Natural killer cell (primary cell): ENCODE measurements around the gene NBPF14. TPM values are rescaled to one million over a fixed set of nuclear protein-coding genes. Genes with fewer than 3 reads are reported as not detected.
A peak's percentile ranks its signal among the peaks of the same experiment; 100 is the strongest.
"Not testable (repeated sequence)": the region's sequence is repeated elsewhere in the genome, so short reads cannot be mapped to it uniquely, and the experiment has no call there.

Experiments
- ATAC-seq, 3 donors: fragments of 150-1000 bp in 2 of 3; fragments of 200-7000 bp in 1 of 3; cut with Tn5 transposase; 1 replicate in 1 of 3; 2 replicates in 2 of 3; pipeline ENCODE4 v1.10.0; 2021; ENCODE audit warnings: mild to moderate bottlenecking in 2 of 3, moderate library complexity in 2 of 3
- DNase-seq, 2 donors: peaks; one replicate each; pipeline versions ENCODE4 v3.0.0 to v3.0.0-alpha.2; 2013 to 2021; ENCODE audit warnings: mixed read lengths in 1 of 2
- H3K27ac ChIP-seq: one replicate; pipeline ENCODE4 v1.5.1; 2013; ENCODE audit warnings: mild to moderate bottlenecking, low read length
- H3K27me3 ChIP-seq: one replicate; pipeline ENCODE4 v1.6.1; 2013; ENCODE audit warnings: low read length; ENCODE audit not compliant: control insufficient read depth, insufficient read depth
- H3K36me3 ChIP-seq: one replicate; pipeline ENCODE4 v1.6.1; 2013; ENCODE audit warnings: low read length; ENCODE audit not compliant: control insufficient read depth, insufficient read depth
- H3K4me1 ChIP-seq: one replicate; pipeline ENCODE4 v1.6.1; 2013; ENCODE audit warnings: low read length; ENCODE audit not compliant: control insufficient read depth, insufficient read depth
- H3K4me3 ChIP-seq: one replicate; pipeline ENCODE4 v1.5.1; 2013; ENCODE audit warnings: low read length
- H3K9me3 ChIP-seq: one replicate; pipeline ENCODE4 v1.6.1; 2013; ENCODE audit warnings: low read length; ENCODE audit not compliant: control insufficient read depth, insufficient read depth
- H3K27ac Mint-ChIP-seq, 2 donors: one replicate each; pipeline ENCODE4 v1.8.0; 2022; ENCODE audit warnings: mild to moderate bottlenecking in 2 of 2, mixed read lengths in 2 of 2, moderate library complexity in 1 of 2
- H3K27me3 Mint-ChIP-seq, 2 donors: one replicate each; pipeline ENCODE4 v1.8.0; 2022; ENCODE audit warnings: low read depth in 2 of 2, mixed read lengths in 2 of 2
- H3K36me3 Mint-ChIP-seq: one replicate; pipeline ENCODE4 v1.8.0; 2022; ENCODE audit warnings: mixed read lengths
- H3K4me1 Mint-ChIP-seq, 2 donors: one replicate each; pipeline ENCODE4 v1.8.0; 2022; ENCODE audit warnings: mixed read lengths in 2 of 2
- H3K4me3 Mint-ChIP-seq: one replicate; pipeline ENCODE4 v1.8.0; 2022; ENCODE audit warnings: mild to moderate bottlenecking, moderate library complexity, mixed read lengths
- H3K9me3 Mint-ChIP-seq, 2 donors: one replicate each; pipeline ENCODE4 v1.8.0; 2022; ENCODE audit warnings: mixed read lengths in 2 of 2
- WGBS: methylation state at CpG from one replicate; pipeline ENCODE4 v1.1.7; 2013; ENCODE audit warnings: missing lambda C conversion rate; ENCODE audit not compliant: insufficient coverage; 5-methylcytosine and 5-hydroxymethylcytosine counted together
- intact Hi-C: fragments of 100-400 bp; cut with micrococcal nuclease; formaldehyde crosslinking; loops from one replicate; pipeline ENCODE4 v1.14.2; 2022
- total RNA-seq, 4 donors: library from RNA; stranded (reverse); fragments of 120-200 nt in 1 of 4; gene quantifications; one replicate each; pipeline versions ENCODE4 v1.2.3 to v1.2.4, GENCODE V29; 2013 to 2022

NBPF14 gene
- total RNA-seq, 3 donors from 2014 or later (not counting 1 experiment from before 2014, with no cell fraction given) = 40.8 to 53.3 (median 51.8) TPM

- H3K36me3 Mint-ChIP-seq, ATAC-seq, H3K4me3 ChIP-seq, H3K9me3 Mint-ChIP-seq, H3K27me3 ChIP-seq, H3K4me3 Mint-ChIP-seq, H3K9me3 ChIP-seq, intact Hi-C loops, H3K27ac ChIP-seq, H3K36me3 ChIP-seq, H3K27me3 Mint-ChIP-seq, H3K4me1 ChIP-seq: not testable (repeated sequence)
- peak in 1 of 2 donors; percentile 5 for DNase-seq
- Mint-ChIP-seq H3K4me1 (peaks cover 12 to 13% of the 10 kb centered on the region in 2 donors), H3K27ac (peak overlapping the region in 1 of 2 donors; percentile 43)
- 25% methylated on average over 1 of the region's 9 CpGs for WGBS
These were observed 83.1 kb downstream of the NBPF14 start for GRCh38 chr1:148512571-148513184.

GRCh38 chr1:148493933-148494332 lies 101.9 kb downstream of the NBPF14 start:
- H3K27ac ChIP-seq, H3K4me3 Mint-ChIP-seq, H3K27ac Mint-ChIP-seq, H3K9me3 Mint-ChIP-seq, H3K9me3 ChIP-seq, H3K27me3 Mint-ChIP-seq, intact Hi-C loops, H3K36me3 Mint-ChIP-seq, DNase-seq, H3K4me1 Mint-ChIP-seq, H3K27me3 ChIP-seq, ATAC-seq, H3K36me3 ChIP-seq, H3K4me3 ChIP-seq, H3K4me1 ChIP-seq: not testable (repeated sequence)

- ATAC-seq, H3K27me3 Mint-ChIP-seq, H3K36me3 ChIP-seq, H3K27me3 ChIP-seq, DNase-seq, H3K4me1 Mint-ChIP-seq, intact Hi-C loops, H3K4me3 ChIP-seq, H3K27ac ChIP-seq, H3K9me3 Mint-ChIP-seq, H3K36me3 Mint-ChIP-seq, H3K9me3 ChIP-seq, H3K4me1 ChIP-seq: not testable (repeated sequence)
- Mint-ChIP-seq H3K27ac (peak within 1 kb of the TSS in 1 of 2 donors; percentile 58), H3K4me3 (peak within 1 kb of the TSS; percentile 40)
- 90% methylated on average over 11 of the region's 12 CpGs for WGBS
These were observed 112.8 kb downstream of the NBPF14 start, which contains the start of gene PPIAL4G for GRCh38 chr1:148483029-148483428. PPIAL4G (minus strand) TSS chr1:148483302; CDS start chr1:148483252, 50 bp downstream.

Other genes starting within 250 kb of the NBPF14 start
- gene PPIAL4G, start 112.7 kb downstream of the NBPF14 start, total RNA-seq = under 1 TPM; 0.33 to 0.50 (median 0.43) TPM
- 1 to 10 TPM in 2 of 3 donors, not detected in 1; 1.6 to 3.9 TPM for gene NUDT4B, start 152.8 kb upstream of the NBPF14 start, total RNA-seq
- gene PDE4DIP, start 248.4 kb upstream of the NBPF14 start, total RNA-seq = 10 to 100 TPM; 13.1 to 23.4 (median 17.5) TPM